Vagina (tissue), 2 donors: Measurements from ENCODE around the gene PPIL6. TPM values are rescaled to one million over a fixed set of nuclear protein-coding genes. Genes with fewer than 3 reads are reported as not detected.

Experiments used
- DNase-seq, 2 donors: peaks; one replicate each; pipeline ENCODE4 v3.0.0-alpha.2; 2017; ENCODE audit errors: extremely low spot score in 2 of 2
- H3K27ac ChIP-seq: fragments of 200-600 bp; sonication (generic); one replicate; pipeline ENCODE4 v1.5.1; 2019
- H3K27me3 ChIP-seq: fragments of 200-600 bp; sonication (generic); one replicate; pipeline ENCODE4 v1.5.1; 2019
- H3K36me3 ChIP-seq, 2 donors: fragments of 200-600 bp; sonication (generic); one replicate each; pipeline ENCODE4 v1.5.1; 2017 to 2019
- H3K4me1 ChIP-seq: fragments of 200-600 bp; sonication (generic); one replicate; pipeline ENCODE4 v1.5.1; 2019
- H3K4me3 ChIP-seq, 2 donors: fragments of 200-600 bp; sonication (generic); 1 replicate in 1 of 2; 2 replicates in 1 of 2; pipeline ENCODE4 v1.5.1; 2016 to 2019
- H3K9me3 ChIP-seq: fragments of 200-600 bp; sonication (generic); one replicate; pipeline ENCODE4 v1.5.1; 2019
- CTCF ChIP-seq, 3 experiments: fragments of 450-650 bp in 2 of 3; fragments of 200-600 bp in 1 of 3; sonication (generic) in 1 of 3; IDR thresholded peaks; one replicate each; pipeline ENCODE4 v1.5.1; 2017 to 2019; ENCODE audit warnings: antibody characterized with exemption in 3 of 3, mild to moderate bottlenecking in 2 of 3, moderate library complexity in 2 of 3
- POLR2A ChIP-seq, 2 donors: fragments of 450-650 bp; IDR thresholded peaks; one replicate each; pipeline ENCODE4 v1.6.1; 2017; ENCODE audit warnings: antibody characterized with exemption in 2 of 2, mild to moderate bottlenecking in 2 of 2, moderate library complexity in 2 of 2
- POLR2AphosphoS5 ChIP-seq, 2 donors: sonication (generic); formaldehyde crosslinking; IDR thresholded peaks; one replicate each; pipeline ENCODE4 v1.9.0; 2017; ENCODE audit warnings: antibody characterized with exemption in 2 of 2, mild to moderate bottlenecking in 2 of 2, low read depth in 1 of 2; ENCODE audit not compliant: insufficient read depth in 1 of 2
- intact Hi-C: fragments of 100-400 bp; cut with DNase I; formaldehyde crosslinking; loops from one replicate; pipeline ENCODE4 v1.15.1; 2023
- total RNA-seq: library from RNA; depleted of rRNA; stranded (reverse); fragments of >200 nt; gene quantifications from one replicate; pipeline ENCODE4 v1.2.3, GENCODE V29; 2016

The PPIL6 gene
- total RNA-seq, 1 donor from 2014 or later, result 3.9 TPM

- Histone ChIP-seq H3K36me3 (peaks cover 0 to 62% of the 10 kb centered on the region in 2 donors), H3K4me1 (peaks cover 6% of the 10 kb centered on the region), H3K27ac (no peak overlapping the region), H3K4me3 (no peak overlapping the region), H3K27me3 (no peaks in the 10 kb centered on the region), H3K9me3 (no peaks in the 10 kb centered on the region)
- no peak for DNase-seq
- intact Hi-C loops, result no loop called here
- no peak for TF ChIP-seq POLR2AphosphoS5 (IDR thresholded peaks at IDR 0.05; ENCODE audit: insufficient read depth in 1 of 2, low read depth in 1 of 2)
- no peak for TF ChIP-seq CTCF (IDR thresholded peaks at IDR 0.05)
- no peak for TF ChIP-seq POLR2A (IDR thresholded peaks at IDR 0.05)
Measured at GRCh38 chr6:109363753-109364152, 76.7 kb downstream of the PPIL6 start.

- intact Hi-C loops, result no loop called here
- TF ChIP-seq POLR2AphosphoS5 (IDR thresholded peaks at IDR 0.05; ENCODE audit: insufficient read depth in 1 of 2, low read depth in 1 of 2), result no peak
- TF ChIP-seq POLR2A (IDR thresholded peaks at IDR 0.05), result no peak
- TF ChIP-seq CTCF (IDR thresholded peaks at IDR 0.05), result no peak
- H3K9me3 ChIP-seq, result no peaks in the 10 kb centered on the region
- no peaks in the 10 kb centered on the region for H3K27me3 ChIP-seq
- H3K4me3 ChIP-seq, result no peak overlapping the region
- peaks cover 6% of the 10 kb centered on the region for H3K4me1 ChIP-seq
- no peak overlapping the region for H3K27ac ChIP-seq
- peaks cover 0 to 57% of the 10 kb centered on the region in 2 donors for H3K36me3 ChIP-seq
- DNase-seq, result no peak
Measured at GRCh38 chr6:109362102-109362884, 78.1 kb downstream of the PPIL6 start.

- Histone ChIP-seq H3K36me3 (peaks cover 0 to 60% of the 10 kb centered on the region in 2 donors), H3K27ac (no peak overlapping the region), H3K9me3 (peaks cover 5% of the 10 kb centered on the region), H3K27me3 (no peaks in the 10 kb centered on the region), H3K4me1 (peaks cover 6% of the 10 kb centered on the region), H3K4me3 (no peak overlapping the region)
- intact Hi-C loops, result no loop called here
- TF ChIP-seq CTCF (IDR thresholded peaks at IDR 0.05), result no peak
- DNase-seq, result no peak
Measured at GRCh38 chr6:109360791-109361190, 79.6 kb downstream of the PPIL6 start.

- H3K9me3 ChIP-seq, result peaks cover 5% of the 10 kb centered on the region
- H3K27me3 ChIP-seq, result no peaks in the 10 kb centered on the region
- H3K4me3 ChIP-seq, result no peak overlapping the region
- H3K36me3 ChIP-seq, result peaks cover 0 to 63% of the 10 kb centered on the region in 2 donors
- no peak for DNase-seq
- H3K27ac ChIP-seq, result no peak overlapping the region
- intact Hi-C loops, result no loop called here
- H3K4me1 ChIP-seq, result peaks cover 6% of the 10 kb centered on the region
- TF ChIP-seq POLR2A (IDR thresholded peaks at IDR 0.05), result no peak
- TF ChIP-seq CTCF (IDR thresholded peaks at IDR 0.05), result no peak
- no peak for TF ChIP-seq POLR2AphosphoS5 (IDR thresholded peaks at IDR 0.05; ENCODE audit: insufficient read depth in 1 of 2, low read depth in 1 of 2)
Measured at GRCh38 chr6:109360281-109360680, 80.1 kb downstream of the PPIL6 start.

GRCh38 chr6:109359248-109359647 lies 81.2 kb downstream of the PPIL6 start:
- Histone ChIP-seq H3K27ac (no peak overlapping the region), H3K4me1 (peaks cover 6% of the 10 kb centered on the region), H3K27me3 (no peaks in the 10 kb centered on the region), H3K9me3 (peaks cover 5% of the 10 kb centered on the region), H3K36me3 (peaks cover 0 to 59% of the 10 kb centered on the region in 2 donors), H3K4me3 (no peak overlapping the region)
- intact Hi-C loops, result no loop called here
- no peak for DNase-seq
- TF ChIP-seq CTCF (IDR thresholded peaks at IDR 0.05) (no peak), POLR2A (IDR thresholded peaks at IDR 0.05) (no peak), POLR2AphosphoS5 (IDR thresholded peaks at IDR 0.05; ENCODE audit: insufficient read depth in 1 of 2, low read depth in 1 of 2) (no peak)
